ENCODE data around the gene PRKAG1. TPM values are rescaled to one million over a fixed set of nuclear protein-coding genes. Genes with fewer than 3 reads are reported as not detected.

PRKAG1 gene
- total and polyA plus RNA-seq, 11 donors: 72.0 to 107 (median 97.9) TPM

GRCh38 chr12:49026678-49027480, 8.3 kb upstream of the PRKAG1 start:
- intact Hi-C loops (cut with DNase I): no loop called here

GRCh38 chr12:49026101-49026500, 7.5 kb upstream of the PRKAG1 start:
- TF ChIP-seq POLR2A (IDR thresholded peaks at IDR 0.05) (no peak), CTCF (IDR thresholded peaks at IDR 0.05) (no peak)
- Histone ChIP-seq H3K4me3 (no peak overlapping the region), H3K27ac (no peak overlapping the region), H3K9me3 (no peaks in the 10 kb centered on the region), H3K36me3 (peaks cover 0 to 100% (median 96%) of the 10 kb centered on the region in 9 donors), H3K4me1 (no peaks in the 10 kb centered on the region), H3K27me3 (no peaks in the 10 kb centered on the region)
- 95% methylated on average over 21 of the region's 21 CpGs for WGBS, 4 donors
- no peak for ATAC-seq
- DNase-seq: peak in 1 of 5 donors; percentile 55
- intact Hi-C loops (cut with DNase I): no loop called here

More at GRCh38 chr12:49026678-49027480, 8.3 kb upstream of the PRKAG1 start:
- ATAC-seq (peak in 1 of 4 donors; percentile 4), DNase-seq (peak in 1 of 5 donors; percentile 47)
- no peaks in the 10 kb centered on the region for H3K9me3 ChIP-seq
- no peaks in the 10 kb centered on the region for H3K4me1 ChIP-seq
- TF ChIP-seq CTCF (IDR thresholded peaks at IDR 0.05) (no peak), POLR2A (IDR thresholded peaks at IDR 0.05) (no peak)
- WGBS, 4 donors: 95 to 97% (median 95%) methylated on average over 26 of the region's 26 CpGs
- peaks cover 0 to 100% (median 96%) of the 10 kb centered on the region in 9 donors for H3K36me3 ChIP-seq
- H3K27me3 ChIP-seq: no peaks in the 10 kb centered on the region
- no peak overlapping the region for H3K4me3 ChIP-seq
- H3K27ac ChIP-seq: no peak overlapping the region

- Histone ChIP-seq H3K9me3 (no peaks in the 10 kb centered on the region), H3K27me3 (no peaks in the 10 kb centered on the region), H3K4me1 (no peaks in the 10 kb centered on the region), H3K27ac (no peak overlapping the region), H3K36me3 (peaks cover 0 to 99% (median 94%) of the 10 kb centered on the region in 9 donors), H3K4me3 (no peak overlapping the region)
- intact Hi-C loops (cut with DNase I): no loop called here
- TF ChIP-seq CTCF (IDR thresholded peaks at IDR 0.05) (no peak), POLR2A (IDR thresholded peaks at IDR 0.05) (no peak)
- no peak for ATAC-seq
- DNase-seq: no peak
- 91 to 94% (median 92%) methylated on average over 4 of the region's 4 CpGs for WGBS, 4 donors
Observed at GRCh38 chr12:49025463-49025862, 6.9 kb upstream of the PRKAG1 start.

GRCh38 chr12:49024543-49024942, 6.0 kb upstream of the PRKAG1 start:
- WGBS, 4 donors: 87 to 94% (median 91%) methylated on average over 6 to 12 of the region's 12 CpGs
- DNase-seq: peak in 1 of 5 donors; percentile 36
- TF ChIP-seq CTCF (IDR thresholded peaks at IDR 0.05) (no peak), POLR2A (IDR thresholded peaks at IDR 0.05) (no peak)
- H3K9me3 ChIP-seq: no peaks in the 10 kb centered on the region
- H3K4me3 ChIP-seq: no peak overlapping the region
- H3K36me3 ChIP-seq: peaks cover 0 to 90% (median 87%) of the 10 kb centered on the region in 9 donors
- H3K27ac ChIP-seq: no peak overlapping the region
- intact Hi-C loops (cut with DNase I): loop anchor here in 1 of 10 donors (5.0 kb wide), 1 partner anchor 33 kb away; no protein-coding TSS in a partner anchor
- H3K4me1 ChIP-seq: peaks cover 0 to 6% (median under 1%) of the 10 kb centered on the region in 12 donors
- no peak for ATAC-seq
- H3K27me3 ChIP-seq: no peaks in the 10 kb centered on the region

Data from heart left ventricle (tissue), 16 donors.